Activated CD4-positive, alpha-beta T cell treated with anti-CD3 and anti-CD28 coated beads, Interleukin-2, amount 50 U/mL, for 1 hour (primary cell): Measurements from ENCODE around the gene PAF1.
"Not testable (repeated sequence)": the region's sequence is repeated elsewhere in the genome, so short reads cannot be mapped to it uniquely, and the experiment has no call there.

Experiments used
- DNase-seq: peaks from one replicate; pipeline ENCODE4 v3.0.0-alpha.2; 2020

PAF1 gene

GRCh38 chr19:39381910-39382611 lies 8.8 kb downstream of the PAF1 start:
- no peak for DNase-seq

GRCh38 chr19:39380521-39381502 lies 10.1 kb downstream of the PAF1 start:
- no peak for DNase-seq

GRCh38 chr19:39379865-39380396 lies 11.0 kb downstream of the PAF1 start:
- DNase-seq = no peak

- not testable (repeated sequence) for DNase-seq
Observed at GRCh38 chr19:39379366-39379765, 11.5 kb downstream of the PAF1 start.

GRCh38 chr19:39377373-39378362 lies 13.2 kb downstream of the PAF1 start:
- no peak for DNase-seq

- no peak for DNase-seq
Observed at GRCh38 chr19:39375929-39376328, 15.0 kb downstream of the PAF1 start.

- no peak for DNase-seq
Observed at GRCh38 chr19:39372941-39373340, 18.0 kb downstream of the PAF1 start.

GRCh38 chr19:39372047-39372802 lies 18.7 kb downstream of the PAF1 start:
- DNase-seq = no peak

GRCh38 chr19:39370735-39371134 lies 20.2 kb downstream of the PAF1 start:
- DNase-seq = no peak

GRCh38 chr19:39369200-39369599 lies 21.7 kb downstream of the PAF1 start:
- DNase-seq = no peak

GRCh38 chr19:39365531-39365930 lies 25.4 kb downstream of the PAF1 start:
- DNase-seq = no peak

GRCh38 chr19:39363901-39364457 lies 26.9 kb downstream of the PAF1 start:
- DNase-seq = no peak

- no peak for DNase-seq
Observed at GRCh38 chr19:39362682-39363657, 27.9 kb downstream of the PAF1 start.

GRCh38 chr19:39360599-39360998 lies 30.3 kb downstream of the PAF1 start:
- no peak for DNase-seq

- DNase-seq = no peak
Observed at GRCh38 chr19:39359026-39359425, 31.9 kb downstream of the PAF1 start.

GRCh38 chr19:39356647-39357046 lies 34.3 kb downstream of the PAF1 start:
- DNase-seq = no peak

- no peak for DNase-seq
Observed at GRCh38 chr19:39356073-39356472, 34.8 kb downstream of the PAF1 start.

- no peak for DNase-seq
Observed at GRCh38 chr19:39355253-39355652, 35.7 kb downstream of the PAF1 start.

- DNase-seq = no peak
Observed at GRCh38 chr19:39352381-39353255, 38.3 kb downstream of the PAF1 start.
